WI38 (cell line): ENCODE measurements around the gene PHC1.

Experiments used
- H3K4me3 ChIP-seq: 2 replicates; pipeline ENCODE4 v1.5.1; 2011; ENCODE audit warnings: low read depth, mild to moderate bottlenecking, control low read depth, low read length
- CTCF ChIP-seq: IDR thresholded peaks from 2 replicates; pipeline ENCODE4 v1.5.1; 2012; ENCODE audit warnings: low read depth, mild to moderate bottlenecking, control low read depth, low read length

Gene PHC1

GRCh38 chr12:8907513-8907912, 6.8 kb upstream of the PHC1 start:
- TF ChIP-seq CTCF: no peak
- no peak overlapping the region for H3K4me3 ChIP-seq

GRCh38 chr12:8909752-8910151, 4.6 kb upstream of the PHC1 start:
- no peak overlapping the region for H3K4me3 ChIP-seq

GRCh38 chr12:8911606-8912268, 2.6 kb upstream of the PHC1 start:
- H3K4me3 ChIP-seq: no peak overlapping the region
- no peak for TF ChIP-seq CTCF

More at GRCh38 chr12:8909752-8910151, 4.6 kb upstream of the PHC1 start:
- no peak for TF ChIP-seq CTCF

- TF ChIP-seq CTCF: no peak
- H3K4me3 ChIP-seq: no peak overlapping the region
Observed at GRCh38 chr12:8912914-8913313, 1.4 kb upstream of the PHC1 start.

GRCh38 chr12:8913702-8914032, 642 bp upstream of the PHC1 start:
- H3K4me3 ChIP-seq: peak overlapping the region; percentile 85
- TF ChIP-seq CTCF: no peak

GRCh38 chr12:8914716-8915526, 612 bp downstream of the PHC1 start:
- TF ChIP-seq CTCF: no peak
- H3K4me3 ChIP-seq: peak overlapping the region; percentile 85

GRCh38 chr12:8916154-8916553, 1.8 kb downstream of the PHC1 start:
- no peak overlapping the region for H3K4me3 ChIP-seq
- no peak for TF ChIP-seq CTCF
